ENCODE data around the gene CNTNAP2.

CNTNAP2 gene

GRCh38 chr7:147810269-147810668, 1693.7 kb downstream of the CNTNAP2 start:
- no peak for DNase-seq

GRCh38 chr7:147811923-147812322, 1695.3 kb downstream of the CNTNAP2 start:
- DNase-seq: no peak

- DNase-seq: no peak
These were observed 1696.7 kb downstream of the CNTNAP2 start for GRCh38 chr7:147813316-147813715.

- no peak for DNase-seq
These were observed 1701.7 kb downstream of the CNTNAP2 start for GRCh38 chr7:147818317-147818716.

GRCh38 chr7:147824671-147825070, 1708.1 kb downstream of the CNTNAP2 start:
- no peak for DNase-seq

- DNase-seq: no peak
These were observed 1712.4 kb downstream of the CNTNAP2 start for GRCh38 chr7:147829016-147829415.

GRCh38 chr7:147833557-147833956, 1717.0 kb downstream of the CNTNAP2 start:
- DNase-seq: no peak

- no peak for DNase-seq
These were observed 1717.4 kb downstream of the CNTNAP2 start for GRCh38 chr7:147833970-147834369.

GRCh38 chr7:147852833-147853232, 1736.2 kb downstream of the CNTNAP2 start:
- no peak for DNase-seq

GRCh38 chr7:147857152-147858140, 1740.8 kb downstream of the CNTNAP2 start:
- no peak for DNase-seq

- no peak for DNase-seq
These were observed 1741.8 kb downstream of the CNTNAP2 start for GRCh38 chr7:147858421-147858820.

GRCh38 chr7:147859033-147859432, 1742.4 kb downstream of the CNTNAP2 start:
- no peak for DNase-seq

GRCh38 chr7:147859486-147859885, 1742.9 kb downstream of the CNTNAP2 start:
- DNase-seq: no peak

- no peak for DNase-seq
These were observed 1744.6 kb downstream of the CNTNAP2 start for GRCh38 chr7:147861058-147861716.

GRCh38 chr7:147861945-147862344, 1745.3 kb downstream of the CNTNAP2 start:
- no peak for DNase-seq

- no peak for DNase-seq
These were observed 1752.9 kb downstream of the CNTNAP2 start for GRCh38 chr7:147869456-147869855.

GRCh38 chr7:147878912-147879661, 1762.5 kb downstream of the CNTNAP2 start:
- no peak for DNase-seq

- no peak for DNase-seq
These were observed 1769.3 kb downstream of the CNTNAP2 start for GRCh38 chr7:147885869-147886268.

- no peak for DNase-seq
These were observed 1777.7 kb downstream of the CNTNAP2 start for GRCh38 chr7:147894271-147894670.

GRCh38 chr7:147896121-147896520, 1779.5 kb downstream of the CNTNAP2 start:
- DNase-seq: no peak

GRCh38 chr7:147903536-147904218, 1787.1 kb downstream of the CNTNAP2 start:
- DNase-seq: no peak

- DNase-seq: no peak
These were observed 1787.6 kb downstream of the CNTNAP2 start for GRCh38 chr7:147904219-147904576.
